Ectodermal cell (in vitro differentiated cells): Measurements from ENCODE around the gene SMAP1.

Experiments
- H3K27ac ChIP-seq: 2 replicates; pipeline ENCODE4 v1.7.0; 2013; ENCODE audit warnings: mild to moderate bottlenecking, low read depth, low read length; ENCODE audit not compliant: insufficient read depth, poor library complexity, severe bottlenecking
- H3K27me3 ChIP-seq: 2 replicates; pipeline ENCODE4 v1.7.0; 2013; ENCODE audit warnings: mild to moderate bottlenecking, low read length; ENCODE audit not compliant: insufficient read depth, control insufficient read depth, poor library complexity, severe bottlenecking
- H3K36me3 ChIP-seq: one replicate; pipeline ENCODE4 v1.7.0; 2013; ENCODE audit warnings: low read length; ENCODE audit not compliant: control insufficient read depth, insufficient read depth
- H3K4me1 ChIP-seq: one replicate; pipeline ENCODE4 v1.7.0; 2013; ENCODE audit warnings: low read length; ENCODE audit not compliant: control insufficient read depth, insufficient read depth
- H3K4me3 ChIP-seq: 2 replicates; pipeline ENCODE4 v1.7.0; 2013; ENCODE audit warnings: low read depth, low read length, control low read depth; ENCODE audit not compliant: insufficient read depth
- H3K9me3 ChIP-seq: 2 replicates; pipeline ENCODE4 v1.7.0; 2013; ENCODE audit warnings: mild to moderate bottlenecking, low read length, moderate library complexity; ENCODE audit not compliant: control insufficient read depth
- WGBS, 2 experiments: methylation state at CpG; one replicate each; pipeline ENCODE4 v1.1.7; 2013; ENCODE audit warnings: missing lambda C conversion rate in 2 of 2; 5-methylcytosine and 5-hydroxymethylcytosine counted together

The SMAP1 gene

GRCh38 chr6:70905742-70906141 is 238.1 kb downstream of the SMAP1 start:
- Histone ChIP-seq H3K4me3 (no peak overlapping the region), H3K27ac (no peak overlapping the region), H3K27me3 (no peaks in the 10 kb centered on the region)

More at GRCh38 chr6:70905742-70906141, 238.1 kb downstream of the SMAP1 start:
- Histone ChIP-seq H3K9me3 (no peaks in the 10 kb centered on the region), H3K36me3 (no peaks in the 10 kb centered on the region), H3K4me1 (no peaks in the 10 kb centered on the region)
- no CpG with 5 or more reads among the region's 1 CpG for WGBS, 2 experiments
